Retinal pigment epithelial cell (primary cell): Measurements from ENCODE around the gene HAUS7.

ENCODE experiments used
- DNase-seq: peaks from one replicate; pipeline ENCODE4 v3.0.0-alpha.2; 2010; ENCODE audit warnings: low read depth
- H3K4me3 ChIP-seq: 2 replicates; pipeline ENCODE4 v1.5.1; 2011; ENCODE audit warnings: mild to moderate bottlenecking, low read length, control low read depth, moderate library complexity
- CTCF ChIP-seq: conservative IDR thresholded peaks from 2 replicates; pipeline ENCODE4 v1.5.1; 2011; ENCODE audit warnings: low read depth, low read length, control low read depth, inconsistent platforms

Gene HAUS7

DNA sequence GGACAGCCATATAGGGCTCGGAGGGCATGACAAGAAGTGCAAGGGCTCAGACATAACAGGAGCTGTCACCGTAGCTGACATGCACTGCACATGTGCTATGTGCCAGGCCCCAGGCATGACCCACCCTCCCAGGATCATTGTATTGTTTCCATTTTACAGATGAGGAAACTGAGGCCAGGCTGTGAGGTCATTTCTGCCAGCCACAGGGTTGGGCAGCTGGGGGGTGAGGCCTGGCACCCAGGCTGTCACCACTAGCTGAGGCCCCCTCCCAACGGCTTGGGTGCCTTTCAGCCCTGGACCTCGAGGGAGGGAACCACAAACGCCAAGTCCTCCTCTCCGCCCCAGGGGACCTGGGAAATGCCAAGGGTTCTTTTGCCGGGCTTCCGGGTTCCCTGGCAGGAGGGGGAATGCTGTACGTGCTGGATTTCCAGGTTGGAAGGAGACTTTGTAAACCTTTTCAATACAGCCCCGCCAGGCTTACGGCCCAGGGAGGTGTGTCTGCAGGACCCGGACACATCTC, 37.2 kb downstream of the HAUS7 start:
- no peak overlapping the region for H3K4me3 ChIP-seq
- DNase-seq, result no peak
- no peak for TF ChIP-seq CTCF

DNA sequence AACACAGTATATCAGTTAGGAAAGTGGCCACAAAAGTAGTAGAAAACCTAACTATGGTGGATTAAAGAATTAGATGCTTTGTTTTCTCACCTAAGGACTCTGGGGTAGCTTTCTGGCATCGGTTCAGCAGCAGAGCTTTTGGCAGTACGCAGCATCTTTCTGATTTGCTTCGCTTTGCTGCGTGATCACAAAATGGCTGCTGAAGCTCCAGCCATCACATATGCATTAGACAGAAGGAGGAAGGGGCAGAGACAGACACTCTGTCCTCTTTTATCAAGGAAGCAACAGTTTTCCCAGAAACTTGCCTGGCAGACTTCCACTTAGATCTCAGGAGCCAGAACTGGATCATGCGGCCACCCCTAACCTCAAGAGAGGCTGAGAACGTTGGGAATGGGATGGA, 39.6 kb downstream of the HAUS7 start:
- no peak for DNase-seq

GRCh38 chrX:153426204-153426603, 44.2 kb downstream of the HAUS7 start:
- no peak for DNase-seq
- no peak overlapping the region for H3K4me3 ChIP-seq
- TF ChIP-seq CTCF, result no peak

More for the DNA sequence above, 39.6 kb downstream of the HAUS7 start:
- TF ChIP-seq CTCF, result no peak
- no peak overlapping the region for H3K4me3 ChIP-seq

DNA sequence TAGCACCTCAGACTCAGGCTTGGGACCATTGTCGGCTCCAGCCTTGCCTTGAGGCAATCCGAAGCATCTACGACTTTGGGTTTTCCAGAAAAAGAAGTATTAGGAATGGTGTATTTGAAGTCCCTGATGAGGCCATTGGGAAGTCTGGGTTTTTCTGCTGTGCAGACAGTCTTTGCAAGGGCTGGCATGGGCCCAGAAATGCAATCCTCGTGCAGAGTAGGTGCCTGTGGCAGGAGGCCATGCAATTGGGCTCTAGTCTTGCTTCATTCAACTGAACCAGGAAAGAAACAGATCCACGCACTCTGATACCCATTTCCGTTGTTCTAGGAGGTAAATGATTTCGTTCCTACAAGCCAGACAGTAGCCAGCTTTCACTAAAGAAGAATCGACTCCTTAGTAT, 46.7 kb downstream of the HAUS7 start:
- no peak for DNase-seq
- H3K4me3 ChIP-seq, result no peak overlapping the region
- no peak for TF ChIP-seq CTCF

GRCh38 chrX:153421856-153422255, 48.5 kb downstream of the HAUS7 start:
- DNase-seq, result no peak
- no peak overlapping the region for H3K4me3 ChIP-seq
- no peak for TF ChIP-seq CTCF

DNA sequence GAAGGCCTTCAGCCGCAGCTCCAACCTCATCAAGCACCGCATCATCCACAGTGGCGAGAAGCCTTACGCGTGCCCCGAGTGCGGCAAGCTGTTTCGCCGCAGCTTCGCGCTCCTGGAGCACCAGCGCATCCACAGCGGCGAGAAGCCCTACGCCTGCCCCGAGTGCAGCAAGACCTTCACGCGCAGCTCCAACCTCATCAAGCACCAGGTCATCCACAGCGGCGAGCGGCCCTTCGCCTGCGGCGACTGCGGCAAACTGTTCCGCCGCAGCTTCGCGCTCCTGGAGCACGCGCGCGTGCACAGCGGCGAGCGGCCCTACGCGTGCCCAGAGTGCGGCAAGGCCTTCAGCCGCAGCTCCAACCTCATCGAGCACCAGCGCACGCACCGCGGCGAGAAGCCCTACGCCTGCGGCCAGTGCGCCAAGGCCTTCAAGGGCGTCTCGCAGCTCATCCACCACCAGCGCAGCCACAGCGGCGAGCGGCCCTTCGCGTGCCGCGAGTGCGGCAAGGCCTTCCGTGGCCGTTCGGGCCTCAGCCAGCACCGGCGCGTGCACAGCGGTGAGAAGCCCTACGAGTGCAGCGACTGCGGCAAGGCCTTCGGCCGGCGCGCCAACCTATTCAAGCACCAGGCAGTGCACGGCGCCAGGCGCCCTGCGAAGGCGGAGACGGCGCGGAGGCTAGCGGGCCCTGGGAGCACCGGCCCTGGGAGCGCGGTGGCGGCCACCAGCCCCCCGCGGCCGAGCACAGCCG, 49.4 kb downstream of the HAUS7 start:
- H3K4me3 ChIP-seq, result no peak overlapping the region
- no peak for DNase-seq
- no peak for TF ChIP-seq CTCF

DNA sequence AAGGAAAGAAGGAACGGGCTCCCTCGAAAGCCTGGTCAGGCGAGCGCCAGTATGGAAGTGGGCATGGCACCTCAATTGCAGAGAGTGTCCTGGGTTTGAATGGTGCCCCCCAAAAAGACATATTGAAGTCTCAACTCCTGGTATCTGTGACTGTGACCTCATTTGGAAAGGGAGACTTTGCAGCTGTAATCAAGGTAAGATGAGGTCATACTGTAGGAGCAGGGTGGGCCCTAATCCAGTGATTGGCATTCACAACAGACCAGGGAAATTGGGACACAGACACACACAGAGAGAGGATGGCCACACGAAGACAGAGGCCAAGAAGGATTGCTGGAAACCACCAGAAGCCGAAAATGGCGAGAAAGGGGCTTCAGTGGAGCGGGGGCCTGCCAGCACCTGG, 52.7 kb downstream of the HAUS7 start:
- no peak for DNase-seq
- no peak for TF ChIP-seq CTCF
- no peak overlapping the region for H3K4me3 ChIP-seq
